Measurements from ENCODE around the gene XRCC5.

- no peak for TF ChIP-seq CTCF (IDR thresholded peaks at IDR 0.05)
- TF ChIP-seq EZH2 (IDR thresholded peaks at IDR 0.05), result no peak
These were observed 63.3 kb downstream of the XRCC5 start for GRCh38 chr2:216172493-216172892.

All from neural progenitor cell (in vitro differentiated cells).